Activated CD8-positive, alpha-beta memory T cell treated with anti-CD3 and anti-CD28 coated beads, Interleukin-2, amount 10 ng/mL, durations not matched to agents 7 days and 5 days (primary cell): ENCODE results near the gene MAGIX. TPM values are rescaled to one million over a fixed set of nuclear protein-coding genes. Genes with fewer than 3 reads are reported as not detected.

Experiments
- ATAC-seq: fragments of 150-1000 bp; cut with Tn5 transposase; one replicate; pipeline ENCODE4 v1.10.0; 2021; ENCODE audit warnings: moderate library complexity
- CTCF ChIA-PET: fragments of 350-600 bp; sonication (Branson Sonifier 250); formaldehyde crosslinking; loops from one replicate; lab custom pipeline; 2021; ENCODE audit warnings: antibody characterized with exemption; lab: Charles Lee
- DNase-seq: peaks from one replicate; pipeline ENCODE4 v3.0.0-alpha.2; 2020
- H3K27ac Mint-ChIP-seq: one replicate; pipeline ENCODE4 v1.8.0; 2021; ENCODE audit warnings: mild to moderate bottlenecking, mixed read lengths
- H3K27me3 Mint-ChIP-seq: one replicate; pipeline ENCODE4 v1.8.0; 2021; ENCODE audit warnings: mixed read lengths
- H3K36me3 Mint-ChIP-seq: one replicate; pipeline ENCODE4 v1.8.0; 2021; ENCODE audit warnings: mild to moderate bottlenecking, mixed read lengths
- H3K4me1 Mint-ChIP-seq: one replicate; pipeline ENCODE4 v1.8.0; 2021; ENCODE audit warnings: mixed read lengths
- H3K4me3 Mint-ChIP-seq: one replicate; pipeline ENCODE4 v1.8.0; 2021; ENCODE audit warnings: mild to moderate bottlenecking, moderate library complexity, mixed read lengths
- H3K9me3 Mint-ChIP-seq: one replicate; pipeline ENCODE4 v1.8.0; 2022; ENCODE audit warnings: low read depth, mixed read lengths
- total RNA-seq, 2 experiments: library from RNA; stranded (reverse); gene quantifications; one replicate each; pipeline ENCODE4 v1.2.3, GENCODE V29; 2021

The MAGIX gene
- total RNA-seq, 2 experiments from 2014 or later = 1.1 to 2.0 TPM

DNA sequence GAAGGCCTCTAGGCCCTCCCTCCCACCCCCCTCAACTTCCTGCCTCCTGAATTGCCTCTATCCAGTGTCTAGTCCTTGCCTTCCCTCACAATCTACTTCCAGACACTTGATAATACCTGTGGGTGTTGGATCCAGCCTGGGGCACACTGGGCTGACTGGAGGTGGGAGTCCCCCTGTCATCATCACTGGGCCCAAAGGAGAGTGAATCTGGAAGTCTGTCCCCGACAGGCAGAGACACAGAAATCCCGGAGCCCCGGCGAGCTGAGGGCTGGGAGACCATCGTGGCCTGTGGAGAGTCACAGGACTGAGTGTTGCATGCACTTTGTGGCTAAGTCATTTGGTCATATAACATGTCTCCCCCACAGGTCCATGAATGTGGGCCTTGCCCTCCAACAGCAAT, 45.8 kb downstream of the MAGIX start:
- CTCF ChIA-PET = interaction anchor here (1.7 kb wide), 1 partner anchor 16 kb away, joined by 5 read pairs; no protein-coding TSS in a partner anchor
- Mint-ChIP-seq H3K27me3 (no peaks in the 10 kb centered on the region), H3K27ac (no peak overlapping the region), H3K4me1 (no peaks in the 10 kb centered on the region), H3K36me3 (no peaks in the 10 kb centered on the region), H3K4me3 (no peak overlapping the region), H3K9me3 (no peaks in the 10 kb centered on the region)
- ATAC-seq = no peak
- no peak for DNase-seq

DNA sequence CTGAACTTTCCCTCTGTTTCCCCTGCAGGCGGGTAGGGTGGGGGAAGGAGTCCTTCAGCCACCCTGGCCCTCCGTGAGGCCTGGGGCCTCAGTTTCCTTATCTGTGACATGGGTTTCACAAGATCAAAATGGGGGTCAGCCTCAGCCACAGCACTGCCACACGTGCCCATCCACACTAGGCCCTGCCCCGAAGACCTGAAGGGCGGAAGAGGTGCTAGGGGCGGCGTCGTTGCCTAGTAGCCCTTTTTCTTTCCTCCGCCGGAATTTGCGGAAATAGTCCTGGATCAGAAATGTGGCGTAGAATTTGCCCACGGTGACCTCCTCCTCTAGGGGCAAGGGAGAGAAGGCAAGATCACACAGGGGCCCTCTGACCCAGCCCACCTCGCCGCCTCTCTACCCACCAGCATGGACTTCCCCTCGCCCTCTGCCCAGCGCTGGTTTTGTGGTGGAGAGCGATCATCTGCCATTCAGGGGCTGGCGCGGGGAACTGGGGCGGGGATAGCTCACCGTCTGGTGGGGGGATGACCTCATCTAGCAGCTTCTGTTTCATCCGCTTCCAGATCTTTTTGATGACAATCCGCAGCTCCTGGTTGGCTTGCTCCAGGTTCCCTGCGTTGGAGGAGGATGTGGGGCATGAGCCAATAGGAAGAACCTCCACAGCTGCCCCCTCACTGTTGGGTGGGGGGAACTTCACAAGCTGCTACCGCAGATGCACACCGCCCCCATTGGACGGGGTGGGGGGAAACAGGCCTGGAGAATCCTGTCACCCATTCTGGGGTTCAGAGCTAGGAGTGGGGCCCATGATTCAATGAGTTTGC, 47.1 kb downstream of the MAGIX start:
- ATAC-seq = no peak
- CTCF ChIA-PET = interaction anchor here (1.7 kb wide), 1 partner anchor 17 kb away, joined by 5 read pairs; no protein-coding TSS in a partner anchor

DNA sequence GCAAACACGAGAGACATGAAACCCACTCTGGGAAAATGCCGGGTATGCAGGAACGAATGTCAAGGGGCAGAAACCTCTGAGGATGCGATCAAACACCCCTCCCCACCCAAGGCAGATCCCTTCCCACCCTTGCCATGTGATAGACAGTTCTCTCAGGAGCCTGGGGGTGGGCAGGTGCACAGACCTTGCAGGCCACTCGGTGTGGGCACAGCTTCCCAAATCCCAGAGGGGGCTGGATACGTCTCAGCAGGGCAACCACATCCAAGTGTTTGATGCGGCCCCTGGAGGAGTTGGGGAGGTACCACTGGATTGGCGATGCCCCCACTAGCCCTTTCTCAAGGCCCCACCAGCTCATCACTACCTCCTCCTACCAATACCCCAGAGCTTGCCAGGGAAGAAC, 47.8 kb downstream of the MAGIX start:
- H3K36me3 Mint-ChIP-seq = no peaks in the 10 kb centered on the region

More for the DNA sequence above, 47.1 kb downstream of the MAGIX start:
- Mint-ChIP-seq H3K9me3 (no peaks in the 10 kb centered on the region), H3K27ac (no peak overlapping the region), H3K4me3 (no peak overlapping the region), H3K4me1 (no peaks in the 10 kb centered on the region), H3K27me3 (no peaks in the 10 kb centered on the region), H3K36me3 (no peaks in the 10 kb centered on the region)
- DNase-seq = no peak

DNA sequence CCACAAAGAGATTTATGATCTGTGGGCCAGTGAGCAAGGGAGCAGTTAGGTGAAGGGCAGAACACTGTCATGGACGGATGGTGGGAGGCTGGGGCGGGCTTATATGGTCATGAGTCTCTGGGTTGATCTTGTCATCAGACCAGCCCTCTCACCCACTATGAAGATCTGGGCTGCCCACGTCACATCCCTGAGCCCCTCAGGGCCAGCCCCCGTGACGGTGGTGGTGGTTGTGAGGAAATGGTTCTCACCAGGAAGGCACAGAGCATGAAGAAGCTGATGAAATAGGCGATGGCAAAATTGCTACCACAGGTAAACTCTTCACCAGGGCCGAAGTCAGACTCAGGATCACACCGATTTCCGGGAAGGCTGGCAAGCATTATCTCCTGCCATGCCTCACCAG, 48.5 kb downstream of the MAGIX start:
- no peak for DNase-seq
- no peaks in the 10 kb centered on the region for H3K36me3 Mint-ChIP-seq
- no peak overlapping the region for H3K4me3 Mint-ChIP-seq
- CTCF ChIA-PET = no interaction called here
- no peaks in the 10 kb centered on the region for H3K27me3 Mint-ChIP-seq
- no peaks in the 10 kb centered on the region for H3K9me3 Mint-ChIP-seq
- no peak overlapping the region for H3K27ac Mint-ChIP-seq
- no peaks in the 10 kb centered on the region for H3K4me1 Mint-ChIP-seq
- no peak for ATAC-seq

More for the DNA sequence above, 47.8 kb downstream of the MAGIX start:
- Mint-ChIP-seq H3K27me3 (no peaks in the 10 kb centered on the region), H3K27ac (no peak overlapping the region), H3K4me1 (no peaks in the 10 kb centered on the region), H3K9me3 (no peaks in the 10 kb centered on the region), H3K4me3 (no peak overlapping the region)
- CTCF ChIA-PET = interaction anchor here (1.7 kb wide), 1 partner anchor 18 kb away, joined by 5 read pairs; no protein-coding TSS in a partner anchor
- DNase-seq = no peak
- no peak for ATAC-seq

DNA sequence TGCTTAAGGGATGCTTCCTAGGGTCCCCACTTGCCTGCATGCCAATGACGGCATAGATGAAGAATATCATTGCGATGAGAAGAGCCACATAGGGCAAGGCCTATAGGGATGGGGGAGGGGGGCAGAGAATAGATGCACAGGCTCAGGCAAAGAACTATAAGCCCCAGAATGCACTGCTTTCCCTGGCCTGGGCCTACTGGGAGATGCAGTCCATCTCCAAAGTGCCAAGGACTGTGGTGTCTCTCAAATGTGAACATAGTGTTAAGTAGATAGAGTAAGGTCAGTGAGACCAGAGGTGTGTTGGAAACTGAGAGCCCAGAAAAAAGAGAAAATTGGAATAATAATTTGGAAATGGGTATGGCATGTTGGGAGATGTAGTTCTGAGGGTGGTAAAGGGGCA, 49.7 kb downstream of the MAGIX start:
- Mint-ChIP-seq H3K27me3 (no peaks in the 10 kb centered on the region), H3K4me3 (no peak overlapping the region), H3K27ac (peak overlapping the region; percentile 46), H3K4me1 (no peaks in the 10 kb centered on the region), H3K36me3 (no peaks in the 10 kb centered on the region), H3K9me3 (no peaks in the 10 kb centered on the region)
- ATAC-seq (no peak), DNase-seq (no peak)
- CTCF ChIA-PET = no interaction called here

DNA sequence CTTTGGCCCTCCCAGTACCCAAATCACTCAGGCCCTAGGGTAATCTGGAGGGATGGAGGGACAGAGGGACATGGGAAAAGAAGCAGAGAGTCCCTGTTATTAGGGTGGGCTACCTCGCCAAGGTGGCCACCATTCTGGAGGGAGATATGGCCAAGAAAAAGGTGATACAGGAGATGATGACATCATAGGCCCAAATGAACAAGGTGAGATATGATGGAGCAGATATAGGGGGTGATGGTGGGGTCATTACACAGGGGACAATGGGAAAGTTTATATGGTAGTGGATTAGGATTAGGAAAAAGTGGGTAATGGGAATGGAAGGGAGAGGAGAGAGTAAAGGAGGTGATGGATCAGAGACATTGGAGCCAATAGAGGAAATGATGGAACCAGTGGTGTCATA, 50.3 kb downstream of the MAGIX start:
- Mint-ChIP-seq H3K4me1 (no peaks in the 10 kb centered on the region), H3K27me3 (no peaks in the 10 kb centered on the region), H3K36me3 (no peaks in the 10 kb centered on the region), H3K9me3 (no peaks in the 10 kb centered on the region), H3K4me3 (no peak overlapping the region), H3K27ac (no peak overlapping the region)
- CTCF ChIA-PET = no interaction called here
- ATAC-seq (no peak), DNase-seq (no peak)

DNA sequence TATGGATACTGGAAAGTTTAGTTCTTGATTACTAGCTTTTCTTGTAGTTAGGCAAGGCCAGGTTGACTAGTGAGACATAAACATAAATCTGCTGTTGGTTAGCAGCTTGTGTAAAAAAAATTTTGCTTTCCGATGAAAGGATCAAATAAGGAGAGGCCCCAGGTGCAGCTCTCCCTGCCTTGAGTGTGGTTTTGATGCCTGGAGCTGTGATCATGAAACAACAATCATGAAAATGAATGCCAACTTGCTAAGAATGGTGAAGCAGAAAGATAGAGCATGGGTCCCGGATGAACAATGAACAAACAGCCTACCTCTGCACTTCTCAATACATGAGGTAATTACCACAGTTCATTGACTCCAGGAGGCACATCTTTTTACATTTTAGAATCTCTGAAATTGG, 51.9 kb downstream of the MAGIX start:
- CTCF ChIA-PET = no interaction called here
- H3K4me1 Mint-ChIP-seq = no peaks in the 10 kb centered on the region

DNA sequence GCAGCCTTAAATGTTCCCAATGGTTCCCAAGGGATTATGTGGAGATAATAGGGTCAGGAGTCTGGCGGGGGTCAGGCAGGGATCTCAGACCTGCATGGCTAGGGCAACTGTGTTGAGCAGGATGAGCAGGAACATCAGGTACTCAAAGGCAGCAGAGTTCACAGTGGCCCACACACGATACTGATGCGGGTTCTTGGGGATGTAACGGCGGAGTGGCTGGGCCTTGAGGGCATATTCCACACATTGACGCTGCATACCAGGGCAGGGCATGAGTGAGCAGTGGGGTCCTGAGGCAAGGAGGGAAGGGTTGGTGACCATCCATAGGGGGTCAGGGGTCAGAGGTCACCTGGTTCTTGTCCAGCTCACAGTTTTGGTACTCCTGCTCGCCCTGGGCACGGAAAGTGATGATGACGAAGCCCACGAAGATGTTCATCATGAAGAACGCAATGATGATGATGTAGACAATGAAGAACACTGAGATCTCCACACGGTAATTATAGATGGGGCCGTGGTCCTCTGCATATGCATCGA, 52.5 kb downstream of the MAGIX start:
- Mint-ChIP-seq H3K36me3 (no peaks in the 10 kb centered on the region), H3K4me1 (no peaks in the 10 kb centered on the region), H3K27me3 (no peaks in the 10 kb centered on the region), H3K4me3 (no peak overlapping the region), H3K9me3 (no peaks in the 10 kb centered on the region), H3K27ac (no peak overlapping the region)
- no peak for ATAC-seq
- no peak for DNase-seq
- CTCF ChIA-PET = no interaction called here

More for the DNA sequence above, 51.9 kb downstream of the MAGIX start:
- Mint-ChIP-seq H3K27me3 (no peaks in the 10 kb centered on the region), H3K27ac (no peak overlapping the region), H3K4me3 (no peak overlapping the region), H3K36me3 (no peaks in the 10 kb centered on the region), H3K9me3 (no peaks in the 10 kb centered on the region)
- ATAC-seq = no peak
- DNase-seq = no peak

Other genes with a start within 250 kb of the MAGIX start
- gene PIM2, start 243.7 kb upstream of the MAGIX start, total RNA-seq = 100 to 1,000 TPM; 168 to 252 TPM
- 10 to 100 TPM; 56.9 to 65.2 TPM for gene OTUD5, start 205.2 kb upstream of the MAGIX start, total RNA-seq
- gene KCND1, start 190.9 kb upstream of the MAGIX start, total RNA-seq = 1 to 10 TPM; 2.9 to 5.5 TPM
- gene GRIPAP1, start 160.5 kb upstream of the MAGIX start, total RNA-seq = 100 to 1,000 TPM; 104 to 126 TPM
- gene TFE3, start 119.4 kb upstream of the MAGIX start, total RNA-seq = 10 to 100 TPM; 29.4 to 34.1 TPM
- 1 to 10 TPM; 6.9 to 7.9 TPM for gene CCDC120, start 103.8 kb upstream of the MAGIX start, total RNA-seq
- gene PRAF2, start 88.8 kb upstream of the MAGIX start, total RNA-seq = 10 to 100 TPM; 21.4 to 21.6 TPM
- 10 to 100 TPM; 34.8 to 50.5 TPM for gene WDR45, start 82.9 kb upstream of the MAGIX start, total RNA-seq
- 10 to 100 TPM; 25.7 to 29.6 TPM for gene GPKOW, start 39.0 kb upstream of the MAGIX start, total RNA-seq
- gene PLP2, start 9.1 kb downstream of the MAGIX start, total RNA-seq = 10 to 100 TPM; 21.9 to 44.7 TPM
- 10 to 100 TPM; 21.1 to 24.7 TPM for gene PRICKLE3, start 23.6 kb downstream of the MAGIX start, total RNA-seq
- 1 to 10 TPM; 1.9 to 3.9 TPM for gene SYP, start 37.4 kb downstream of the MAGIX start, total RNA-seq
- gene CACNA1F, start 70.6 kb downstream of the MAGIX start, total RNA-seq = 1 to 10 TPM in 1 of 2 experiments, under 1 TPM in 1; 0.19 to 1.3 TPM
- 10 to 100 TPM; 24.6 to 29.9 TPM for gene CCDC22, start 72.7 kb downstream of the MAGIX start, total RNA-seq
- 10 to 100 TPM; 26.8 to 82.1 TPM for gene FOXP3, start 102.0 kb downstream of the MAGIX start, total RNA-seq
- 10 to 100 TPM; 13.9 to 14.4 TPM for gene PPP1R3F, start 107.0 kb downstream of the MAGIX start, total RNA-seq
- not detected for gene GAGE10, start 140.9 kb downstream of the MAGIX start, total RNA-seq
- not detected for gene GAGE12J, start 159.3 kb downstream of the MAGIX start, total RNA-seq
- gene GAGE13, start 168.8 kb downstream of the MAGIX start, total RNA-seq = not detected